ENCODE data around the gene TMBIM4. TPM values are rescaled to one million over a fixed set of nuclear protein-coding genes. Genes with fewer than 3 reads are reported as not detected.
A peak's percentile ranks its signal among the peaks of the same experiment; 100 is the strongest.

The TMBIM4 gene
- total and polyA plus RNA-seq, 2 donors (not counting 3 experiments of a cell fraction or from before 2014, with no cell fraction given), result 74.1 to 370 TPM

DNA sequence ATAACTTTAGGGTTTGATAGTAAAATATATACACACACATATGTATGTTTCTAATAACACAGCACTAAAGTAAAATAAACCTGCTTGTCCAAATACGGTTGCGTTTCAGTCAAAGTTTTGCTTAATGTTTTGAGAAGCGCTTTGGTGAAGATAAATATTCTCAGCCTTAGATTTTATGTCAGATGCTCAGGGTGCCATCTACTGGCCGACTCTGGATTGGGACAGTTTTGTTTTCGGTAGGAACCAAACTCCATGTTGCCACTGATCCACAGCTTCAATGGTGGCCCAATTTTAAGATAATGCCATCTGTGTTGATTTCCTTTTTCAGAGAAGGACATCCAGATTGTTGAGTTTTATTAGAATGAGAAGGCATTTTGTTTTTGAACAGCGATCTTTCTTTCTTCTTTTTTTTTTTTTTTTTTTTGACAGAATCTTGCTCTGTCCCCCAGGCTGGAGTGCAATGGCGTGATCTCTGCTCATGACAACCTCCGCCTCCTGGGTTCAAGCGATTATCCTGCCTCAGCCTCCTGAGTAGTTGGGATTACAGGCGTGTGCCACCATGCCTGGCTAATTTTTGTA, 82.3 kb downstream of the TMBIM4 start:
- Histone ChIP-seq H4K20me1 (replicated peaks; ENCODE audit: control insufficient read depth, extremely low read depth, insufficient read depth, low read length) (no peaks in the 10 kb centered on the region), H3K9me1 (replicated peaks; ENCODE audit: control insufficient read depth, extremely low read depth, insufficient read depth, low read length) (no peaks in the 10 kb centered on the region), H3K27ac (ENCODE audit: insufficient read depth, low read depth, low read length) (no peak overlapping the region), H3K36me3 (ENCODE audit: control insufficient read depth in 2 of 2, extremely low read depth in 1 of 2, insufficient read depth in 2 of 2, low read length in 2 of 2) (no peaks in the 10 kb centered on the region), H2AFZ (ENCODE audit: low read depth, low read length) (no peak overlapping the region), H3K27me3 (ENCODE audit: control insufficient read depth in 2 of 2, insufficient read depth in 2 of 2, low read length in 2 of 2) (no peaks in the 10 kb centered on the region), H3K9me3 (replicated peaks; ENCODE audit: control insufficient read depth, insufficient read depth, low read length) (no peaks in the 10 kb centered on the region), H3K79me2 (ENCODE audit: control insufficient read depth, insufficient read depth, low read length) (no peaks in the 10 kb centered on the region), H3K4me3 (replicated peaks in 1 of 3; ENCODE audit: insufficient read depth in 1 of 3, low read depth in 1 of 3, low read length in 3 of 3) (no peak overlapping the region), H3K4me1 (ENCODE audit: control insufficient read depth, extremely low read depth, insufficient read depth, low read length) (peaks cover 2% of the 10 kb centered on the region), H3K9ac (replicated peaks; ENCODE audit: extremely low read depth, insufficient read depth, low read length) (no peak overlapping the region), H3K4me2 (ENCODE audit: insufficient read depth, low read length) (peak overlapping the region; percentile 59)
- TF ChIP-seq FOS (IDR thresholded peaks at IDR 0.05; ENCODE audit: borderline replicate concordance, insufficient read depth, low read length), result no peak
- TF ChIP-seq EZH2 (IDR thresholded peaks at IDR 0.05; ENCODE audit: borderline replicate concordance, low read depth, low read length, severe bottlenecking), result no peak
- TF ChIP-seq, protein P1, sequence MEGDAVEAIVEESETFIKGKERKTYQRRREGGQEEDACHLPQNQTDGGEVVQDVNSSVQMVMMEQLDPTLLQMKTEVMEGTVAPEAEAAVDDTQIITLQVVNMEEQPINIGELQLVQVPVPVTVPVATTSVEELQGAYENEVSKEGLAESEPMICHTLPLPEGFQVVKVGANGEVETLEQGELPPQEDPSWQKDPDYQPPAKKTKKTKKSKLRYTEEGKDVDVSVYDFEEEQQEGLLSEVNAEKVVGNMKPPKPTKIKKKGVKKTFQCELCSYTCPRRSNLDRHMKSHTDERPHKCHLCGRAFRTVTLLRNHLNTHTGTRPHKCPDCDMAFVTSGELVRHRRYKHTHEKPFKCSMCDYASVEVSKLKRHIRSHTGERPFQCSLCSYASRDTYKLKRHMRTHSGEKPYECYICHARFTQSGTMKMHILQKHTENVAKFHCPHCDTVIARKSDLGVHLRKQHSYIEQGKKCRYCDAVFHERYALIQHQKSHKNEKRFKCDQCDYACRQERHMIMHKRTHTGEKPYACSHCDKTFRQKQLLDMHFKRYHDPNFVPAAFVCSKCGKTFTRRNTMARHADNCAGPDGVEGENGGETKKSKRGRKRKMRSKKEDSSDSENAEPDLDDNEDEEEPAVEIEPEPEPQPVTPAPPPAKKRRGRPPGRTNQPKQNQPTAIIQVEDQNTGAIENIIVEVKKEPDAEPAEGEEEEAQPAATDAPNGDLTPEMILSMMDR (IDR thresholded peaks at IDR 0.05; ENCODE audit: extremely low read depth in 1 of 2, insufficient read depth in 1 of 2, low read depth in 1 of 2, low read length in 2 of 2), result peak; percentile 65 to 76
- TF ChIP-seq MYC (IDR thresholded peaks at IDR 0.05; ENCODE audit: low read depth, low read length), result no peak
- no peak for TF ChIP-seq GATA2 (IDR thresholded peaks at IDR 0.05; ENCODE audit: insufficient read depth, insufficient read length, low read depth, low read length)
- TF ChIP-seq JUN (IDR thresholded peaks at IDR 0.05; ENCODE audit: borderline replicate concordance, insufficient read depth, insufficient read length, low read depth), result no peak
- TF ChIP-seq, protein P2, sequence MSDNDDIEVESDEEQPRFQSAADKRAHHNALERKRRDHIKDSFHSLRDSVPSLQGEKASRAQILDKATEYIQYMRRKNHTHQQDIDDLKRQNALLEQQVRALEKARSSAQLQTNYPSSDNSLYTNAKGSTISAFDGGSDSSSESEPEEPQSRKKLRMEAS (IDR thresholded peaks at IDR 0.05; ENCODE audit: insufficient read depth, insufficient read length), result no peak
- FAIRE-seq, result peak; percentile 76
- dilution Hi-C loops (cut with MboI; ENCODE audit: extremely low pct_ligation_motif_present, low sequenced_read_pairs) (no loop called here), intact Hi-C loops (cut with micrococcal nuclease) (loop anchor here (1.0 to 5.0 kb wide), 10 partner anchors 51 to 1196 kb away; partner anchors contain the start of gene HMGA2)
- POLR2A ChIA-PET, result no interaction called here
- CTCF ChIA-PET, result interaction anchor here (0.6 to 3.6 kb wide), 24 partner anchors 10 to 781 kb away, joined by 3 to 23 read pairs (median 4); no protein-coding TSS in a partner anchor
- no TSS peak for BruUV-seq (replicated peaks)
- peak; percentile 67 for DNase-seq (ENCODE audit: low read depth, low spot score)
